Colonic mucosa (tissue), 4 donors: ENCODE results near the gene UBE2H. TPM values are rescaled to one million over a fixed set of nuclear protein-coding genes. Genes with fewer than 3 reads are reported as not detected.

ENCODE experiments used
- DNase-seq: peaks from one replicate; pipeline ENCODE4 v3.0.0-alpha.2; 2020
- H3K27ac ChIP-seq: fragments of 200-600 bp; one replicate; pipeline ENCODE4 v1.8.0; 2021
- H3K27me3 ChIP-seq: fragments of 200-600 bp; one replicate; pipeline ENCODE4 v1.8.0; 2021
- H3K36me3 ChIP-seq: fragments of 200-600 bp; one replicate; pipeline ENCODE4 v1.8.0; 2021
- H3K4me1 ChIP-seq: fragments of 200-600 bp; one replicate; pipeline ENCODE4 v1.8.0; 2021; ENCODE audit warnings: mild to moderate bottlenecking
- H3K4me3 ChIP-seq: fragments of 200-600 bp; one replicate; pipeline ENCODE4 v1.8.0; 2021
- H3K9ac ChIP-seq, 2 donors: one replicate each; pipeline ENCODE4 v1.7.0; 2013; ENCODE audit warnings: control low read depth in 2 of 2, low read depth in 2 of 2, low read length in 2 of 2
- H3K9me3 ChIP-seq: fragments of 200-600 bp; one replicate; pipeline ENCODE4 v1.8.0; 2021
- intact Hi-C: fragments of 100-400 bp; cut with DNase I; formaldehyde crosslinking; loops from one replicate; pipeline ENCODE4 v1.14.1; 2022
- total RNA-seq, 2 donors: library from RNA; stranded (reverse); fragmentation: NEBNext Ultra II Directional in 1 of 2; extraction: Animal tissue kit (Norgen Biotek cat#: 25700) in 1 of 2; gene quantifications; one replicate each; pipeline ENCODE4 v1.2.1, GENCODE V29; 2021
- TF ChIP-seq, protein P1 (sequence below): fragments of 200-600 bp; IDR thresholded peaks from one replicate; pipeline ENCODE4 v1.8.0; 2022; ENCODE audit warnings: antibody characterized with exemption, mild to moderate bottlenecking
- donor health status: healthy.
- donor health status: DM: no; HTN: no; CAD: no.
- donor health status: DM: no; HTN: no; CAD: no.

Gene UBE2H
- total RNA-seq, 2 donors from 2014 or later, result 38.4 to 65.8 TPM

GRCh38 chr7:129786825-129787563, 165.8 kb downstream of the UBE2H start:
- H3K27me3 ChIP-seq, result peaks cover 54% of the 10 kb centered on the region

GRCh38 chr7:129785685-129786514, 166.9 kb downstream of the UBE2H start:
- H3K27ac ChIP-seq, result no peak overlapping the region
- H3K4me1 ChIP-seq, result peaks cover 29% of the 10 kb centered on the region
- H3K4me3 ChIP-seq, result no peak overlapping the region
- TF ChIP-seq, protein P1, sequence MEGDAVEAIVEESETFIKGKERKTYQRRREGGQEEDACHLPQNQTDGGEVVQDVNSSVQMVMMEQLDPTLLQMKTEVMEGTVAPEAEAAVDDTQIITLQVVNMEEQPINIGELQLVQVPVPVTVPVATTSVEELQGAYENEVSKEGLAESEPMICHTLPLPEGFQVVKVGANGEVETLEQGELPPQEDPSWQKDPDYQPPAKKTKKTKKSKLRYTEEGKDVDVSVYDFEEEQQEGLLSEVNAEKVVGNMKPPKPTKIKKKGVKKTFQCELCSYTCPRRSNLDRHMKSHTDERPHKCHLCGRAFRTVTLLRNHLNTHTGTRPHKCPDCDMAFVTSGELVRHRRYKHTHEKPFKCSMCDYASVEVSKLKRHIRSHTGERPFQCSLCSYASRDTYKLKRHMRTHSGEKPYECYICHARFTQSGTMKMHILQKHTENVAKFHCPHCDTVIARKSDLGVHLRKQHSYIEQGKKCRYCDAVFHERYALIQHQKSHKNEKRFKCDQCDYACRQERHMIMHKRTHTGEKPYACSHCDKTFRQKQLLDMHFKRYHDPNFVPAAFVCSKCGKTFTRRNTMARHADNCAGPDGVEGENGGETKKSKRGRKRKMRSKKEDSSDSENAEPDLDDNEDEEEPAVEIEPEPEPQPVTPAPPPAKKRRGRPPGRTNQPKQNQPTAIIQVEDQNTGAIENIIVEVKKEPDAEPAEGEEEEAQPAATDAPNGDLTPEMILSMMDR, result no peak
- H3K36me3 ChIP-seq, result no peaks in the 10 kb centered on the region
- no peak overlapping the region for H3K9ac ChIP-seq
- no peaks in the 10 kb centered on the region for H3K9me3 ChIP-seq
- intact Hi-C loops, result no loop called here
- no peak for DNase-seq
- H3K27me3 ChIP-seq, result peaks cover 65% of the 10 kb centered on the region

More at GRCh38 chr7:129786825-129787563, 165.8 kb downstream of the UBE2H start:
- TF ChIP-seq, protein P1, result no peak
- H3K4me1 ChIP-seq, result peaks cover 19% of the 10 kb centered on the region
- intact Hi-C loops, result no loop called here
- no peak overlapping the region for H3K4me3 ChIP-seq
- H3K9ac ChIP-seq, result no peak overlapping the region
- H3K27ac ChIP-seq, result no peak overlapping the region
- DNase-seq, result no peak
- no peaks in the 10 kb centered on the region for H3K9me3 ChIP-seq
- H3K36me3 ChIP-seq, result no peaks in the 10 kb centered on the region

GRCh38 chr7:129784783-129785684, 167.7 kb downstream of the UBE2H start:
- Histone ChIP-seq H3K36me3 (no peaks in the 10 kb centered on the region), H3K9me3 (no peaks in the 10 kb centered on the region), H3K27ac (no peak overlapping the region), H3K4me1 (peaks cover 30% of the 10 kb centered on the region), H3K9ac (no peak overlapping the region), H3K27me3 (peaks cover 74% of the 10 kb centered on the region), H3K4me3 (no peak overlapping the region)
- no peak for DNase-seq
- intact Hi-C loops, result no loop called here
- TF ChIP-seq, protein P1, result no peak

DNA sequence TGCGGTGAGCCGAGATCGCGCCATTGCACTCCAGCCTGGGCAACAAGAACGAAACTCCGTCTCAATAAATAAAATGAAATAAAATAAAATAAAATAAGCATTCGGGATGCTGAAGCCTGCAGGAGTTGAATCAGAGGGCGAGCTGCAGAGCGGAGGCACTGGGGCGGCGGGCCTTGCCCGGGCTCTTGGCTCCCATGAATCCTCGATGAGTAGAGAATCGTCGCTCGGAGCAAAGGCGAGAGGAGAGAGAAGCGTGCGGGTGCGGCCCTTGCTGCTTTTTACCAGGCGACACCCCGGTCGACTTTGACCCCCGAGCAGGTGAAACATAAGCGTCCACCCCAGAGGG, 168.3 kb downstream of the UBE2H start:
- Histone ChIP-seq H3K36me3 (no peaks in the 10 kb centered on the region), H3K4me3 (no peak overlapping the region), H3K27ac (no peak overlapping the region), H3K4me1 (peaks cover 30% of the 10 kb centered on the region), H3K27me3 (peaks cover 80% of the 10 kb centered on the region), H3K9ac (no peak overlapping the region), H3K9me3 (no peaks in the 10 kb centered on the region)
- intact Hi-C loops, result no loop called here
- TF ChIP-seq, protein P1, result no peak
- no peak for DNase-seq

DNA sequence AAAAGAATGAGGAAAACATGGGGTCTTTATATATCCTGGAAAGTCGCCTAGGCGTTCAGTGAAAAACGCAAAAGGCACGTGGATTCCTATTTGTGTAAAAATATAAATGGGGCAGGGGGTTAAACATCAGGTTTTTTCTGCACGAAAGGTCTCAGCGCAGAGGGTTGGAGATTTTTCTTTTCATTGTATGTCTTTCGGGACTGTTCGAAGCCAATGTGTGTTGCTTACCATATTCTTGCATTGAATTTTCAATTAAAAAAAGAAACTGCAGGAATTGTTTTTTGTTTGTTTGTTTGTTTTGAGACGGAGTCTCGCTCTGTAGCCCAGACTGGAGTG, 169.2 kb downstream of the UBE2H start:
- no peaks in the 10 kb centered on the region for H3K36me3 ChIP-seq
- H3K27me3 ChIP-seq, result peaks cover 89% of the 10 kb centered on the region
- no peak overlapping the region for H3K9ac ChIP-seq
- intact Hi-C loops, result no loop called here
- H3K9me3 ChIP-seq, result no peaks in the 10 kb centered on the region
- no peak for DNase-seq
- no peak overlapping the region for H3K27ac ChIP-seq
- H3K4me3 ChIP-seq, result no peak overlapping the region
- peaks cover 33% of the 10 kb centered on the region for H3K4me1 ChIP-seq
- TF ChIP-seq, protein P1, result no peak
